CD4-positive, alpha-beta T cell (primary cell): ENCODE results near the gene AANAT. TPM values are rescaled to one million over a fixed set of nuclear protein-coding genes. Genes with fewer than 3 reads are reported as not detected.
"Not testable (repeated sequence)": the region's sequence is repeated elsewhere in the genome, so short reads cannot be mapped to it uniquely, and the experiment has no call there.

Source experiments
- ATAC-seq: fragments of 200-7000 bp; cut with Tn5 transposase; one replicate; pipeline ENCODE4 v1.10.0; 2022; ENCODE audit warnings: mild to moderate bottlenecking; ENCODE audit not compliant: poor library complexity
- CTCF ChIA-PET: fragments of 350-600 bp; sonication (Branson Sonifier 250); formaldehyde crosslinking; loops from one replicate; lab custom pipeline; 2021; ENCODE audit warnings: antibody characterized with exemption, inconsistent platforms; lab: Charles Lee
- POLR2A ChIA-PET: fragments of 350-600 bp; sonication (Branson Sonifier 250); formaldehyde crosslinking; loops from one replicate; lab custom pipeline; 2021; ENCODE audit warnings: antibody characterized with exemption, inconsistent platforms; lab: Charles Lee
- DNase-seq, 14 experiments: peaks; one replicate each; pipeline ENCODE4 v3.0.0-alpha.2; 2013 to 2020; ENCODE audit warnings: mixed read lengths in 2 of 14
- H3K27ac ChIP-seq, 2 donors: one replicate each; pipeline versions ENCODE4 v1.5.1 to v1.7.0; 2013; ENCODE audit warnings: low read length in 2 of 2, low read depth in 1 of 2, mild to moderate bottlenecking in 1 of 2
- H3K27me3 ChIP-seq, 2 experiments: 1 replicate in 1 of 2; 2 replicates in 1 of 2; pipeline versions ENCODE4 v1.6.1 to v1.7.0; 2013; ENCODE audit warnings: low read length in 2 of 2, control low read depth in 1 of 2, mild to moderate bottlenecking in 1 of 2, moderate library complexity in 1 of 2; ENCODE audit not compliant: insufficient read depth in 2 of 2, control insufficient read depth in 1 of 2
- H3K36me3 ChIP-seq: one replicate; pipeline ENCODE4 v1.6.1; 2013; ENCODE audit warnings: low read length, control low read depth; ENCODE audit not compliant: insufficient read depth
- H3K4me1 ChIP-seq: one replicate; pipeline ENCODE4 v1.6.1; 2013; ENCODE audit warnings: low read length, control low read depth; ENCODE audit not compliant: insufficient read depth
- H3K4me3 ChIP-seq: one replicate; pipeline ENCODE4 v1.5.1; 2013; ENCODE audit warnings: mild to moderate bottlenecking, low read length, moderate library complexity
- H3K9me3 ChIP-seq, 2 experiments: 1 replicate in 1 of 2; 2 replicates in 1 of 2; pipeline versions ENCODE4 v1.6.1 to v1.7.0; 2013; ENCODE audit warnings: low read length in 2 of 2, mild to moderate bottlenecking in 2 of 2, control low read depth in 1 of 2, moderate library complexity in 1 of 2; ENCODE audit not compliant: control insufficient read depth in 1 of 2, insufficient read depth in 1 of 2
- H3K27ac Mint-ChIP-seq: one replicate; pipeline ENCODE4 v1.8.0; 2020; ENCODE audit warnings: mixed read lengths
- H3K27me3 Mint-ChIP-seq: one replicate; pipeline ENCODE4 v1.8.0; 2021; ENCODE audit warnings: mixed read lengths
- H3K36me3 Mint-ChIP-seq: one replicate; pipeline ENCODE4 v1.8.0; 2021; ENCODE audit warnings: low read depth, mixed read lengths
- H3K4me1 Mint-ChIP-seq: one replicate; pipeline ENCODE4 v1.8.0; 2021; ENCODE audit warnings: low read depth, mixed read lengths
- H3K4me3 Mint-ChIP-seq: one replicate; pipeline ENCODE4 v1.8.0; 2020; ENCODE audit warnings: mild to moderate bottlenecking, mixed read lengths
- H3K9me3 Mint-ChIP-seq: one replicate; pipeline ENCODE4 v1.8.0; 2020; ENCODE audit warnings: mixed read lengths
- intact Hi-C, 2 experiments: fragments of 100-400 bp; cut with DNase I in 1 of 2; cut with micrococcal nuclease in 1 of 2; formaldehyde crosslinking; loops; one replicate each; pipeline versions ENCODE4 v1.15.1 to v1.9.0; 2023 to 2025; cut with DNase I, micrococcal nuclease
- total RNA-seq, 174 experiments: library from RNA in 2 of 174; stranded (reverse) in 2 of 174; gene quantifications; one replicate each; pipeline ENCODE4 v1.2.3 and lab custom pipeline; 2021 to 2026
- TF ChIP-seq, protein P1 (sequence below): fragments of 200-600 bp; IDR thresholded peaks from one replicate; pipeline ENCODE4 v1.8.0; 2022; ENCODE audit warnings: antibody characterized with exemption, mild to moderate bottlenecking

AANAT gene
- total RNA-seq, 2 experiments from 2014 or later, result 0.14 TPM; not detected in 1

DNA sequence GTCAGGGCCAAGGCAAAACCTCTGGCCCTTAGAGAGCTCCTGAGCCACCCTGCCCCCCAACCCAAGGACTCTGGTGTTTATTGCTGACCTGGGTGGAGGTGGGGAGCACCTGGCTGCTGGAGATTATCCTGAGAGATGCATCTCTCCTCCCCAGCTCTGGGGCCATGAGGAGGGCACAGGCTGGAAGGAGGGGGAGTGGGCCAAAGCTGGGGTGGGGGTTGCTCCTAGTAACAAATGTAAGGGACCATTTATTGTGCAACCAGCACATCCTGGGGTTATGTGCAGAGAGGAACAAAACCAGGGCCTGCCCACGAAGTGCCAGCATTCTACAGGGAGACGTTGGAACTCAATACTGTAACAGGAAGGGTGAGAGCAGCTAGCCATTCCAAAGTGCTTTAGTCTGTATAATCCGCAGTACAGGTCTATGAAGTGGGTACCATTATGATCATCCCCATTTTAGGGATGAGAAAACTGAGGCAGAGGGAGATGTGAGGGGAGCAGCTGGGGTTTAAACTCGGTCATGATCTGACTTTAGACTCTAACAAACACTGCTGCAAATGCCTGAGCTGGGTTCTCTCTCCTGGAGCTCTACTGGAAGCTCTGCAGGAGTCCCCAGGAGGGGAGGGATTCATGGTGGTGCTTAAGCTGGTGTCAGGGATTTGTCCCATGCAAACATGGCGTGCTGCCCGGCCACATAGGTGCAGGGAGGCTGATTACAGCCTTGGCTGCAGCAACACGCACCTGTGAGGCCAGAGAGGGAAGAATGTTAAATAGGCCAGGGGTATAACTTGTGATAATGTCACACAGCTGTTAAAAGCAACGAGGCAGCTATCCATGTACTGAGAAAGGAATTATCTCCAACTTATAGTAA is 35.2 kb downstream of the AANAT start:
- peak overlapping the region; percentile 94 for H3K27ac Mint-ChIP-seq
- no peaks in the 10 kb centered on the region for H3K27me3 Mint-ChIP-seq
- DNase-seq, result no peak
- ATAC-seq, result no peak
- peaks cover 38% of the 10 kb centered on the region for H3K4me1 Mint-ChIP-seq
- H3K4me3 ChIP-seq, result no peak overlapping the region
- TF ChIP-seq, protein P1, sequence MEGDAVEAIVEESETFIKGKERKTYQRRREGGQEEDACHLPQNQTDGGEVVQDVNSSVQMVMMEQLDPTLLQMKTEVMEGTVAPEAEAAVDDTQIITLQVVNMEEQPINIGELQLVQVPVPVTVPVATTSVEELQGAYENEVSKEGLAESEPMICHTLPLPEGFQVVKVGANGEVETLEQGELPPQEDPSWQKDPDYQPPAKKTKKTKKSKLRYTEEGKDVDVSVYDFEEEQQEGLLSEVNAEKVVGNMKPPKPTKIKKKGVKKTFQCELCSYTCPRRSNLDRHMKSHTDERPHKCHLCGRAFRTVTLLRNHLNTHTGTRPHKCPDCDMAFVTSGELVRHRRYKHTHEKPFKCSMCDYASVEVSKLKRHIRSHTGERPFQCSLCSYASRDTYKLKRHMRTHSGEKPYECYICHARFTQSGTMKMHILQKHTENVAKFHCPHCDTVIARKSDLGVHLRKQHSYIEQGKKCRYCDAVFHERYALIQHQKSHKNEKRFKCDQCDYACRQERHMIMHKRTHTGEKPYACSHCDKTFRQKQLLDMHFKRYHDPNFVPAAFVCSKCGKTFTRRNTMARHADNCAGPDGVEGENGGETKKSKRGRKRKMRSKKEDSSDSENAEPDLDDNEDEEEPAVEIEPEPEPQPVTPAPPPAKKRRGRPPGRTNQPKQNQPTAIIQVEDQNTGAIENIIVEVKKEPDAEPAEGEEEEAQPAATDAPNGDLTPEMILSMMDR, result no peak
- no peaks in the 10 kb centered on the region for H3K36me3 ChIP-seq
- no peaks in the 10 kb centered on the region for H3K9me3 ChIP-seq
- no peaks in the 10 kb centered on the region for H3K27me3 ChIP-seq
- H3K4me1 ChIP-seq, result peaks cover 59% of the 10 kb centered on the region
- H3K4me3 Mint-ChIP-seq, result peak overlapping the region; percentile 42
- H3K9me3 Mint-ChIP-seq, result no peaks in the 10 kb centered on the region
- ChIA-PET POLR2A (interaction anchor here (0.7 to 2.1 kb wide), 7 partner anchors 7 to 92 kb away, joined by 3 to 12 read pairs (median 3); partner anchors contain the start of gene AANAT), CTCF (no interaction called here)
- intact Hi-C loops, result loop anchor here (5.0 to 10.0 kb wide), 2 partner anchors 198 to 400 kb away; partner anchors contain the start of genes EXOC7 (in 1 of the 2) and QRICH2 (in 1 of the 2)
- H3K36me3 Mint-ChIP-seq, result no peaks in the 10 kb centered on the region
- no peak overlapping the region for H3K27ac ChIP-seq

DNA sequence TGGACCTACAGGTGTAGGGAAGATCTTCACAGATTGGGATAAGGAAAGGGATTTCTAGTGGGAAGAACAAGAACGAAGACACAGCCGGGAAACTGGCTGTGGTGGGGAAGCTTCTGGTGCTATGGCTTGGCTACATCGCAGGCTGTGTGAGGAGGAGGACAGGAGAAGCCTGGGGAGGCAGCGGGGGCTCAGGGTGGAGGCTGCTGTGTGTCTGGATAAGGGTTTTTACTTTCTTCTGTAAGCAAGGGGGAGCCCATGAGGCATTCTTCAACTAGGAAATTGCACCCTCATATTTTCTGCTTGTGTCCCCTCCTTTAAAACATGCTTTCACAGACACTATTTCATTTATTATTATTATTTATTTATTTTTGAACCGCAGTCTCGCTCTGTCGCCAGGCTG is 36.7 kb downstream of the AANAT start:
- H3K27ac ChIP-seq, result no peak overlapping the region
- H3K4me1 ChIP-seq, result peaks cover 44% of the 10 kb centered on the region
- ATAC-seq, result no peak
- Mint-ChIP-seq H3K4me3 (peak overlapping the region; percentile 34), H3K27me3 (no peaks in the 10 kb centered on the region), H3K4me1 (peaks cover 32% of the 10 kb centered on the region), H3K9me3 (no peaks in the 10 kb centered on the region), H3K36me3 (no peaks in the 10 kb centered on the region), H3K27ac (peak overlapping the region; percentile 56)
- ChIA-PET POLR2A (no interaction called here), CTCF (interaction anchor here (0.7 kb wide), 1 partner anchor 82 kb away, joined by 3 read pairs; no protein-coding TSS in a partner anchor)
- intact Hi-C loops, result loop anchor here (5.0 to 10.0 kb wide), 2 partner anchors 199 to 402 kb away; partner anchors contain the start of genes EXOC7 (in 1 of the 2) and QRICH2 (in 1 of the 2)
- H3K4me3 ChIP-seq, result no peak overlapping the region
- TF ChIP-seq, protein P1, result no peak
- H3K9me3 ChIP-seq, result no peaks in the 10 kb centered on the region
- no peaks in the 10 kb centered on the region for H3K36me3 ChIP-seq
- no peak for DNase-seq
- no peaks in the 10 kb centered on the region for H3K27me3 ChIP-seq

DNA sequence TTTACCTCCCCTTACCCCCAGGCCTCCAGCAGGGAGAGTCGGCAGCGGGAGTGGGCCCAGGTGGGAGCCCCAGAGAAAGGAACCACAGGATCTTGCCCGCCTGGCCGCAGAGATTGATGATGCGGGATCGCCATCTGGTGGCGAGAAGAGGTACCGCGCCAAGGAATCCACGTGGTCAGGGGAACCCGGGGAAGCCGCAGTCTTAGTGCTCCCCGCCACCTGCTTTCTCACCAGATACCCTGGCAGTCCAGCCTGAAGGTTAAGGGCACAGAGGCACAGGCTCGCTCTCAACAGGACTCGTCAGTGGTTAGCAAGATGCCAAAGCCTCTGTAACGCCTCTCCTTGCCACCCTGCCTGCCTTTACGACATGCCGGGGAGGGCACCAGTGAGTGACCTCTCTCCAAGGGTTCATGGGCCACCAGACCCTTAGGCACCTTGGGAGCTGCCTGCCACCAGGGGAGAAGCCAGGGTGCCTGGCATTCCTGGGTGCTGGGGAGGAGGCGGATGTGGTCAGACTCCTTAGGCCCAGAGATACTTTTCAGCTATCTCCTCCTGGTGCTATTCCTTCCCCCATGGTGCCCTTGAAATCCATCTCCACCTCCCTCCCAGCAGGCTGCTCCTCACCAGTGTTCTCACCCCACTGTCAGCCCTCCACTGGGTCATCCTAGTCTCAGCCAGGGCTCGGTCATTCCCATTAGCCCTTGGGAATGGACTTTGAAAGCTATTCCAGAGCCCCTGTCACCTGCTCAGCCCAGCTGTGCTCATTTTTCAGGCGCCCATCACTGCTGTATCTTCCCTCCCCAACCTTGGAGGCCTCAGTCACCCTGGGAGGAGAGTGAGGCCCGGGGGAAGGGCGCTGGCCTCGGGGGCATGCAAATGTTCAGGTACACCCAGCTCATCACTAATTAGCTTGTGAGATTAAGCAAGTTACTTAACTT is 39.3 kb downstream of the AANAT start:
- H3K36me3 Mint-ChIP-seq, result no peaks in the 10 kb centered on the region
- Histone ChIP-seq H3K27ac (no peak overlapping the region), H3K4me3 (no peak overlapping the region)

DNA sequence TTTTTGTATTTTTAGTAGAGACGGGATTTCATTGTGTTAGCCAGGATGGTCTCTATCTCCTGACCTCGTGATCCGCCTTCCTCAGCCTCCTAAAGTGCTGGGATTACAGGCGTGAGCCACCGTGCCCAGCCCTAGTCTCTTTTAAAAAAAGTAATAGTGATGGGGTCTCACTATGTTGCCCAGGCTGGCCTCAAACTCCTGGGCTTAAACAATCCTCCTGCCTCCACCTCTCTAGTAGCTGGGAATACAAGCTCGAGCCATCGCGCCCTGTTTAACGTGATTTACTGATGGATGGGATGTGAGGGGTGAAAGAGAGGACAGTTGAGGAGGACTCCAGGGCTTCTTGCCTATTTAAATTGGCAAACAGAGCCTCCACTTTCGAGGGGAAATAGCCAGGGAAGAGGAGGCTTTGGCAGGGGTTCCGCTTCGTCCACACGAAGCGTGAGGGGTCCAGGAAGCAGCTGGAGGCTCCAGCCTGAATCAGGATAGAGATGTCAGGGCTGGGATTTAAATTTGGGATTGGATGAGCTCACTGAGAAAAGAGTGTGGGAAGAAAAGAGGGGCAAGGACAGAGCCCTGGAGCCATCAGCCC is 41.2 kb downstream of the AANAT start:
- POLR2A ChIA-PET, H3K9me3 Mint-ChIP-seq, ATAC-seq, H3K27me3 Mint-ChIP-seq, H3K36me3 ChIP-seq, DNase-seq, H3K4me3 Mint-ChIP-seq, H3K9me3 ChIP-seq, H3K27me3 ChIP-seq, H3K36me3 Mint-ChIP-seq, H3K27ac ChIP-seq, H3K4me3 ChIP-seq, H3K27ac Mint-ChIP-seq: not testable (repeated sequence)
- H3K4me1 ChIP-seq, result peaks cover 41% of the 10 kb centered on the region
- intact Hi-C loops, result loop anchor here in 1 of 2 experiments (10.0 kb wide), 1 partner anchor 204 kb away; the partner anchor contains the start of gene QRICH2
- H3K4me1 Mint-ChIP-seq, result peaks cover 16% of the 10 kb centered on the region
- CTCF ChIA-PET, result interaction anchor here (0.7 to 1.4 kb wide), 4 partner anchors 14 to 119 kb away, joined by 3 to 7 read pairs (median 4); no protein-coding TSS in a partner anchor

More for the DNA sequence above, 39.3 kb downstream of the AANAT start:
- Mint-ChIP-seq H3K4me1 (peaks cover 16% of the 10 kb centered on the region), H3K9me3 (no peaks in the 10 kb centered on the region), H3K27ac (no peak overlapping the region), H3K27me3 (no peaks in the 10 kb centered on the region), H3K4me3 (no peak overlapping the region)
- H3K36me3 ChIP-seq, result no peaks in the 10 kb centered on the region
- ATAC-seq (peak; percentile 85), DNase-seq (peak; percentile 74 to 94 (median 88))
- POLR2A ChIA-PET, result interaction anchor here (0.6 to 1.5 kb wide), 3 partner anchors 9 to 98 kb away, joined by 3 to 12 read pairs (median 6); no protein-coding TSS in a partner anchor
- TF ChIP-seq, protein P1, result peak; percentile 89
- H3K9me3 ChIP-seq, result no peaks in the 10 kb centered on the region
- intact Hi-C loops, result loop anchor here (1.0 to 10.0 kb wide), 4 partner anchors 40 to 204 kb away; partner anchors contain the start of gene QRICH2 (in 1 of the 2)
- H3K4me1 ChIP-seq, result peaks cover 32% of the 10 kb centered on the region
- CTCF ChIA-PET, result interaction anchor here (1.0 to 1.6 kb wide), 3 partner anchors 16 to 98 kb away, joined by 3 to 7 read pairs (median 5); no protein-coding TSS in a partner anchor
- H3K27me3 ChIP-seq, result no peaks in the 10 kb centered on the region
